Left lobe of liver (tissue), 2 donors: ENCODE results near the gene TOX3. TPM values are rescaled to one million over a fixed set of nuclear protein-coding genes. Genes with fewer than 3 reads are reported as not detected.

ENCODE experiments used
- ATAC-seq: fragments of 200-7000 bp; cut with Tn5 transposase; one replicate; pipeline ENCODE4 v1.9.1; 2020; ENCODE audit warnings: mild to moderate bottlenecking, moderate library complexity
- DNase-seq: peaks from one replicate; pipeline ENCODE4 v3.0.0-alpha.2; 2020; ENCODE audit warnings: low spot score
- total RNA-seq: library from RNA; stranded (reverse); gene quantifications from one replicate; pipeline ENCODE4 v1.2.1, GENCODE V29; 2021
- donor health status: DM: no; HTN: no; CAD: no; lungs with moderate emphysema.
- donor health status: DM: no; HTN: yes; CAD: no.

The TOX3 gene
- total RNA-seq, 1 donor from 2014 or later: 1.3 TPM

DNA sequence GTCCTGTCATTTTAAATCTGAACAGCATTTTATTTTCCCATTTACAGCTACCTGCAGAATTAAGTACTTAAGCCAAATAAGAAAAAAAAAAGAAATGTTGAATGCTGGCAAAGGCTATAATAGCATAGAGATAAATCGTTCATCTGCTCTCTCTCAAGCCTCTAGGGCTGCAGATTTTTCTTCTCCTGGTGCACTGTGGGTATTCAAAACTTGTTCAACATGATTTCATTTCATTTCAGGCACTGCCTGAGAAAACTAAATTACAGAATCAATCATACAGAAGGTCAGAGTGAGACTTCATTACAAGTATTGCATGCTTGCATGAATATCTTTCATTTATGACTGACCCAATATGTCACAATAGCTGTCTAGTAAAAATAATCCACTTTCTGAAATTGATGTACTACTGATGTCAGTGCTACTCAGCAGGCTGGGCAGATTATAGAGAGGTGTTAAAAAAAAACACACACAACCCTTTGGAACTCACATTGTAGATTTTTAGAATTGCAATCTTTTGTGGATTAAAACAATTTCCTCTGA, 86.2 kb downstream of the TOX3 start:
- ATAC-seq: no peak
- no peak for DNase-seq

DNA sequence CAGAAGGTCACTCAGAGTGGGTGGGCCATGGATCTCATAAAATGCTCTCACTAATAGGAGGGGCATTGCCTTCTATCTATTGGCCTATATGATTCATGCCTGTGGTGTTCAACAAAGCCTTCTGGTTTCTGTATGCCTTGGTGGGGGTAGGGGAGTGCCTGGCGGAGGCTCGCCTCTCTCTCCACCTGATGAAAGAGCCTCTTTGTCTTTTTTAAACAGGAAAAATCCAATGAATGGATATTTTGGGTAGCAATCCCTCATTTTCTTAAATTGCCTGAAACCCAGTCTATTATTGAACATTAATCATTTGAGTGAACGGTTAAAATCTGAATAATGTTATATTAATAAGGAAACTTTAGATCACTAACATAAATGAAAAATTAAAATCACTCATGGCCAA, 90.6 kb downstream of the TOX3 start:
- DNase-seq: no peak
- no peak for ATAC-seq

DNA sequence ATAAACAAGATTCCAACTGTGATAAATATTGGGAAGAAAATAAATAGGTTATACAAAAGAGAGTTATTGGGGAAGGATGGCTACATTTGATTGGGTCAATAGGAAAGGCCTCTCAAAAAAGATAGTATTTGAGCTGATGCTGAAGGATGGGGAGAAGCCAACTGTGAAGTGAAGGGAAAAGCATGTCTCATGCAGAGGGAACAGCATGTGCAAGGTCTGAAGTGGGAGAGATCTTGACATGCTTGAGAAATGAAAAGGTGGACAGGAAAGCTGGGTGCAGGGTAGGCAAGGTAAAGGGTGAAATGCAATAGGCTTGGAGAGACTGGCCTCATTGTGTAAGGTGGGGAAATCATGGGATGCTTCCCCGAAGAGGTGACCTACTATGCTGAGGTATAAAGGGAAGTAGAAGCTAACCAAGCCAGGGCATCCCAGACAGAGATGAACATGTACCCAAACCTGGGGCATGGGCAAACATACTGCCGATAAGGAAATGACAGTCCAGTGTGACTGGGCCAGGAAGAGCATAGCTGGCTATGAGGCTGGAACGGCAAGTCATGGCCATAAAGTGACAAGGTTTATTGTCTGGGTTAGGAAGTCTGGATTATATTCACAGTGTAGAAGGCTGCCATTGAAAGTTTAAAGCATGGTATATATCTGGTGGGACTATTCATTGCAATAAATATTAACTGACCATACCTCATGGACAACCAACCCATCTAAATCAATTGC, 91.2 kb downstream of the TOX3 start:
- no peak for DNase-seq
- no peak for ATAC-seq

DNA sequence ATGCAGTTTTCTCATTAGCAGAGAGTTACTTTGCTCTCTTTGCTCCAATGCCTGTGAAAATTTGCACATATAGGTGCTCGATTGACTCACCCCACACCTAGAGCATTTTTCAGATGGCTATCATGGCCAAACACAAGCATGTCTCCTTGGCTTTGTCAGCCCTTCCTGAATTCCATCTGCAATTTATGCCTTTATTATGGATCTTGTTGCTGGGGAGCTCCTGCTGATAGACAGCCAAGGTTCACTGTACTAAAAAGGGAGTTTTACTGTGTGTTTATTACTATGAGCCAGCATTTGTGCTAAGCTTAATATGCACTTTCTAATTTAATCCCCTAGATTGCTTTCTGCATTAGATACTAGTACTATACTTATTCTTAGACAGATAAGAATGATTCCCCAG, 93.3 kb downstream of the TOX3 start:
- ATAC-seq: no peak

DNA sequence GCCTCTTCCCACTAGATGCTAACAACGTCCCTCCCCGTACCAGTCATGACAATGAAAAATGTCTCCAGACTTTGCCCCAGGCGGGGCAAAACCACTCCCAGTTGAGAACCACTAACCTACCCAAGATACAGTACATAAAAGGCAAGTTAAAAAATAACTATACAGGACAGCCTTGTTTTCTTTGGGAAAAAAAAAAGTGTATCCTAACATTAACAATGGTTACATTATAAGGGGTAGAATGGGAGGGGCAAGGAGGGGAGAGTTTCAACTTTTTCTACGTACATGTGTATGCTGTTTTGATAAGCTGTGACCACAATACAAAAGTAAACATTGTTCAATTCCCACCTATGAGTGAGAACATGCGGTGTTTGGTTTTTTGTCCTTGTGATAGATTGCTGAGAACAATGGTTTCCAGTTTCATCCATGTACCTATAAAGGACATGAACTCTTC, 94.9 kb downstream of the TOX3 start:
- DNase-seq (no peak), ATAC-seq (no peak)

More for the DNA sequence above, 93.3 kb downstream of the TOX3 start:
- DNase-seq: no peak

DNA sequence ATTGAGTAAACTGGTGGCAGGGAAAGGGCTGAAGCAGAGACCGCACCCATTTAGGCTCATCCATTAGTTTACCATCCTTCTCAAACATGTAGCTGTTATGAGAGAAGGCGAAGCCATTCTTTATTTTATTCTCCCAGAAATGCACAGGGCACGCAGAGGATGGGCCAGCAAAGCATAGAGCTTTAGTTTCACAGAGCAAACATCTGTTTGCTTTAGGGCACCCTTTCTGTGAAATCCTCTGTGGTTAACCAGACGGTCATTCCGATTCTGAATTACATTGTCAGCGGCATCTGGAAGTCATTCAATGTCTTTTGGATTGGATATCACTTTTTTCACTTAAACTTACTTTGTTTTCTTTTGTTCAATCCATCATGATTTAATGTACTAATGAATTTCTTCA, 96.0 kb downstream of the TOX3 start:
- no peak for ATAC-seq

DNA sequence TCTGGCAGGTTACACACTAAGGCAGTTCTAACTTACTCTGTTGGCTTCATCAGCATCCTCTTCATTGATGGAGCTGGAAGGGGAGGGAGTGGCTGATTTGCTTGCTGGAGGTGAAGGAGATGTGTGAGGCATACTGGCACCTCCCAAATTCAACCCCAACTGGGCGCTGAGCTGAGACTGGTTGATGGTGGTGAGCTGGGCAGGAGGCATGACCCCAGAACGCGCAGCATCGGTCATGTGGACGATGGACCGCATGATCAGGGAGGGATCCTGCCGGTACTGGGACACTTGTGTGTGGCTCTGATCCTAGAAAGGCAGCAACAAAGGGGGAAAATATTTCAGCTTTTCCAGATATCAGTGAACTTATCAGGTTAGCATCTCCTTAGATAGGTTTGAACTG, 96.7 kb downstream of the TOX3 start:
- ATAC-seq: no peak
- DNase-seq: no peak

More for the DNA sequence above, 96.0 kb downstream of the TOX3 start:
- DNase-seq: no peak

DNA sequence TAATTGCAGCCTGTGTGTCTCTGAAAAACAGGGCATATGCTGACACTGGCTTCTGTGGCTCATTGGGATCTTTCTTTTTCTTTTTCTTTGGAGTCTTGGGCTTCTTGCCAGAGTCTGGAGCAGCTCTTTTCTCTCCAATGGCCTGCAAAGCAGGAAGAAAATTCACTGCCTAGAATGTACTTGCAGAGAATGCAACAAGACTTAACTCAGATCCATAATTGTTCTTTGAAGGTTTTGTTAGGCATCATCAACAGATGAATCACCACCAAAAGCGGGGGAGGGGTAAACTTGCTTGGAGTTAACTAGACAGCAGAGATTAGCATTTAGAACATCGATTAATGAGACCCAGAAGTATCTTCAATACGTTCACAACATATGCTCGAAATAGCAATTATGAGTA, 100.9 kb downstream of the TOX3 start:
- DNase-seq (no peak), ATAC-seq (no peak)

DNA sequence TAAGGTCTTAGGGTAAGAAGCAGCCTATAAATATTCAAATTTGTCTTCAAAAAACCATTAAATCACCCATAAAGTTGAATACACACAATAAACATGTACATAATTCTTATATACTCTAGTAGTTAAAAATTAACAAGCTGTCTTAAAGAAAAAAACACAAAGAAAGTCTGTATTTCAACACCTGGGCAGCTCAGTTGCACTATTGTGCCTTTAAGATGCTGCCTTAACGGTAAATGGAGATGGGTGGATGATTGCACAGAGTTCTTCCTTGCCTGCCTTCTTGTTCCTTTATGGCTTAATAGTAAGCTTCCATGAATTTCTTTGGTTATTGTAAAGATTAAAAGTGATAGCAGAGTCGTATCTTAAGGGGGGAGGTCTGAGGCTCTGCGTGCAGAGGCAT, 105.1 kb downstream of the TOX3 start:
- ATAC-seq (no peak), DNase-seq (no peak)

DNA sequence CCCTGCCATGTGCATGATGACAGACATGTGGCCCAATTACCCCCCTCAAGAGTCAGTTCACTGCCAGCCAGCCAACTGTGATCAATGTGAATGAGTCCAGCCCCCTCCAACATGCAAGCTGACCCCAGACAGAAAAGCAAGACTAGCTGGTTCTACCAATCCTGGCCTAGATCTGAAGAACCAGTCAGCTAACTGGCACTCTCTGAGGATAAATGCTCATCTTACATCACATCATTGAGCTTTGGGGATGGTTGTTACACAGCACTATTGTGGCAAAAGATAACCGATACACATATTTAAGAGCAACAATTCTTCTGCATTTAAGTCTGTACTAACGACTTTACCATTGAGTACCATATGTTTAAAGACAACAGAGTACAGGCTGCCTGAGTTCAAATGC, 106.7 kb downstream of the TOX3 start:
- no peak for DNase-seq
- ATAC-seq: no peak

DNA sequence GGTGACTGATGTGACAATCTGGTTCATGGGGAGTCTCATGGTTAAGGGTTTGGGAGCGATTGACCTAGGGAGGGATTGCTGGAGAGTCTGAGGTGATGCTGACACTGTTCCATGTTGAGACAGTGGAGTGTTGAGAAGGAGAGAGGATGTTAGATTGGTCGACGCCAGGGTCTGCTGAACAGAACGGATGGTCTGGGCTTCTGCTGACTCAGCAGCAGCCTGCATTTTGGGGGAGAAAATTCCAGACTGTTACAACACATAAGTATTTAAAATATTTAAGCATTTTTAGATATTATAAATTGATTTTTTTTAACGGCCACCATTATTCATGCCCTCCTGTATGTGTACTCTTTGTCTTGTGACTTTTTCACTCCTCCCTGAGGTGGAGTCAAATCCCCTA, 107.2 kb downstream of the TOX3 start:
- no peak for DNase-seq
- no peak for ATAC-seq

DNA sequence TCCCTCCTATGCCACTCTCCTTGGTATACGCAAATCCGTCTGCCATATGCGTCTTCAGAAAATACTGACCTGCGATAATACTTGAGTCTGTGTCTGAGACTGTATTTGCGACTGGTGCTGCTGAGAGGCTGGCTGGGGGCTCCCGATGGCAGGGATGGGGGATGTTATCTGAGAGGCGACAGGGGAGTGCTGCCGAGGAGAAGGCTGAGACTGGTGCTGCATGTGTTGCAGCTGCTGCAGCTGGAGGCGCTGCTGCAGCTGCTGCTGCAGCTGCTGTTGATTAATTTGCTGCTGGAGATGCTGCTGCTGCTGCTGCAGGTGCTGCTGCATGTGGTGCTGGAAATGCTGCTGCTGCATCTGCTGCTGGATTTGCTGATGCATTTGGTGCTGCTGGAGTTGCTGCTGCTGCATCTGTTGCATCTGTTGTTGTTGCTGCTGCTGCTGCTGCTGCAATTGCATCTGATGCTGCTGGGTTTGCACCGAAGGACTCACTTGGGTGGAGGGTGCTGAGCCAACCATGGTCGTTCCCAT, 107.7 kb downstream of the TOX3 start:
- DNase-seq (no peak), ATAC-seq (no peak)

DNA sequence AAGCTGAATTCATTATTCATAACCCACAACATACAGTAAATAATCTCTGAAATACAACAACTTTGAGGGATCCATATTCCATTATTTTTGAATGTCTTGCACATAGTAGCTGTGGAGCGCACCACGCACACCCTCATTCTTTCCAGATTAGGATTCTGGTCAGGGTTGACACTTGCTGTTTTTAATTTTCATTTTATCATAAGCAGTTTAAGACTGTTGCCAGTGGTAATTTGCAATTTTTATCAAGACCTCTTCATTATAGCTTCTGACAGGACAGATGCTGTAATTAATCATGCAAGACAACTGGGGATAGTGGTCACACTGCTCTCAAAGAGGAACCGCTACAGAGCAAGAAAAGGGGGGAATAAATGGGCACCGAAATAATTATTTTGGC, 109.7 kb downstream of the TOX3 start:
- ATAC-seq (no peak), DNase-seq (no peak)

DNA sequence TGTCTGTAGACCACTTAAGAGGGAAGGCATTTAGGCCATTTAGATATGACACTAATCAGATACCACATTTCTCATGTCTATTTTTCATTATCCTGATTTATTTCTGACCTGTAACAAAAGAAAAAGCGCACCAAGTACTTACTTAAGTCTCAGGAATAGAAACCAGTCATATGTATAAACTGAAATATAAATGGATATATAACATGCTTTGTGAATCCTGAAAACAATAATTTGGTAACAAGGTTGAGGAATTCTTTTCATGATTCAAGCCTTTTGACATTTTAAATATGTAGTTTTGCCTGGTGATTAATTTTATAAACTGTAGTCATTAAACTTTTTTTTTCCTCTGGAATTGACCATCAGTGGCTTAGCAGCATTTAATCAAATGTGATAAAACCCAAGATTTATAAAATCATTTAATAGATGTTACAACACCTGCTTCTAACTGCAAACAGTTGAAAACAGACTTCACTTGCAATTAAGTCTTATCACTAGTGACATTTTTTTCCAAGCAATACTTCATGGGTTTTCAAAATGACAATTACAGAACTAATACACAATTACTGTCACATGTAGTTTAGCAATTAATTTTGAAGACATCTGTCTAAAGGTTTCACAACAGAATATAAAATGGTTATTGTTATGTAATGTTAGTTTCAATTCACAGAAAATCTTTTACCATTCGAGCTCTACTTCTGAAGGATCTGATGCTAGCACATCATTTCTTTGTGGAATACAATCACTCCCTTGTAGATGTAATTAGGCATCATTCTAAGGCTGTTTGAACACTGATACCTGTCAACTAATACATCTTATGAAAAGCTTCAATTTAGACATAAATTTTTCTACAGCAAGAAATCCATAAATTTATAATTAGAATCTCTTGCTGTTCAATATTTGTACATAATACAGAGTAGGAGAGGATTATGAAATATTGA, 110.3 kb downstream of the TOX3 start:
- no peak for DNase-seq

DNA sequence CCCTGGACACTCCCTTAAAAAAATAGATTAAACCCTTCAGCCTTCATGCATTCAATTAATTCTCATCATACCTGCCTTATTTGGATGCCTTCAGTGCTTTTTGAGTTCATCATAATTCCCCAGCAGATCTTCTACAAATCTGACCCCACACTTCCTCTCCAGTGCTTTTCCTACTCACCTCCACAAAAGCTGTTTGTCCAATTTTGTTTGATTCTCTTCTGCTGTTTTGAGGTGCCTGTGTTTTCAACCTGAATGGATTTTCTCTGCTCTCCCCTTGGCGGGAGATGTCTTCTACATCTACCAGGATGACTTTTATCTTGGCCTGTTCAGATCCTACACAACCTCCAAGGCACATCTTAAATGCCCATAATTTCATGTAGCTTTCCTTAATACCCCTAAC, 112.7 kb downstream of the TOX3 start:
- ATAC-seq (no peak), DNase-seq (no peak)

More for the DNA sequence above, 110.3 kb downstream of the TOX3 start:
- ATAC-seq: no peak

DNA sequence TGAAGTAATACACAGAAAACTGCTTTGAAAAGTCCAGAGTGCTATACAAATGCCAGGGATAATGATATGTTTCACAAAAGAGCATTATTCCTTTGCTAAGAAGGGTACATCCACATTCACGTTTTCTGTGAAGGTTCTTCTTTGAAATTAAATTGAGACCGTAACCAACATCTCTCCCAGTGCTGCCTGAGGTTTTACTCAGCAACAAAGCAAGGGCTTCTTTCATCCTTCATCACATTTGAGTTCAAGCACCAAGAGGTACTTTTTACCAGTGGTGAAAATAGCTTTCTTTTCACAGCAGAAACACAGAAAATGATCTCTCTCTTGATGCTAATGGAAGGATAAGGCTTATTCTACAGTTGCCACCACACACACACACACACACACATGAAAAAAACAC, 113.3 kb downstream of the TOX3 start:
- no peak for DNase-seq
- ATAC-seq: no peak

DNA sequence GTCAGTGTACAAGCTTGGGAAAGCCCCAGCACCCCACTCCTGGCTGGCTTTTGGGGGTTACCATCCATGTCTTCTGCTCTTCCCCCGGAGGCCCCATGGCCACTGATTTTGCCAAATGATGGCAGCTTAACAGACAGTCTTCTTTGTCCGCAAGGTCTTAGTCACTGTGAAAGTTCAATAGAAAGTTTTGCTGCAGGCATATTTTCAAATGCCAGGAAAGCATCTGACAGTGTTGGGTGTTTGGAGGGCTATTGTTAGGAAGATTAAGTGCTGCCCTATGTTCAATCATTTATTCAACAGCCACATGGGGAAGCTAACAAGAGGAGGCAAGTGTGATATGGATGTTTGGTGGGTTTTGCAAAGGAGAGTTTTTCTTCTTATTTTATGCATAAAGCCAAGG, 122.4 kb downstream of the TOX3 start:
- no peak for DNase-seq
- ATAC-seq: no peak

DNA sequence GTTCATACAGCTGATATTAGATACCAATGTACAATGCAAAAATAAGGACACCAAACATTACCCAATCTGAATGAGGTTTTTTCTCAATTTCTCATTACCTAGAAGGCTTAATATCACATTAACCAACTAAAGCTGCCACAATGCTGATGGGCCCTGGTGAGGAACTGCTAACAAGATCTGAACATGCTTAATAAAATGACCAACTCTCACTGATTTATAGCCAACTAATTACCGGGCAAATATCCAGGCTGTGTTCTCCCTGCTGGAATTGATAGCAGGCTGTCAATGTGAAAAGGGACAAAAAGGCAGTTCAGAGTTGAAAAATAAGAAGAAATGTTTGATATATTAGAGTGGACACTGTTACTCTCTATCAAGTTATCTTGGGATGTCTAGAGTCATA, 124.6 kb downstream of the TOX3 start:
- ATAC-seq: no peak
- DNase-seq: no peak

DNA sequence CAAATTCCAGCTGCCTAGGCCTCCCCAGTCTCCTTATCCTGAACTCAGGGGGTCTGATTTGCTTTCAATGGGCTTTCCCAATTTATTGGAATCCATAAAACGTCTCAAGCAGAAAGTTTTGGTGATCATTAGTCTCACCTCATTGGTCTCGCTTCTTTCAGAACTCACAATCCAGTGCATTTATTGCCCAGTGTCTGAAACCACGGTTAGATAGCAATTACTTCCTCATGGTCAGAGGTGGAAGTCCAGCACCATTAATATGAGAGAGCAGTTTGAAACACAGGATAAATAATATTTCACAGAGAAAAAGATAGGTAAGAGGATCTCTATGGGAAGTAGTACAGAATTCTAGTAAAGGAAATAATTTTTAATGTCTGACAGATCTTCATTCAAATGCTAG, 128.7 kb downstream of the TOX3 start:
- ATAC-seq (no peak), DNase-seq (no peak)

DNA sequence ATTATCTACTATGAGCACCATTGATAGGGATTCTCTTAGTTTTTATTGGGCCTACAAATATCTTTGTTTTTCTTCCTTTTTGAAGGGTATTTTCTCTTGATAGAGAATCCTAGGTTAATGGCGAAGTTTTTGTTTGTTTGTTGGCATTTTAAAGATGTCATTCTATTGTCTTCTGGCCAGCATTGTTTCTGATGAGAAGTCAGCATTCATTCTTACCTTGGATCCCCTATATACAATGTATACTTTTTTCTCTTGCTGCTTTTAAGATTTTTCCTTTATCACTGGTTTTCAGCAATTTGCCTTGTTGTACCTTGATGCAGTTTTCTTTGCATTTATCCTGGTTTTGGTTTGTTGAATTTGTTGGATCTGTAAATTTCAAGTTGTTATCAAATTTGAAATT, 130.1 kb downstream of the TOX3 start:
- DNase-seq (no peak), ATAC-seq (no peak)

DNA sequence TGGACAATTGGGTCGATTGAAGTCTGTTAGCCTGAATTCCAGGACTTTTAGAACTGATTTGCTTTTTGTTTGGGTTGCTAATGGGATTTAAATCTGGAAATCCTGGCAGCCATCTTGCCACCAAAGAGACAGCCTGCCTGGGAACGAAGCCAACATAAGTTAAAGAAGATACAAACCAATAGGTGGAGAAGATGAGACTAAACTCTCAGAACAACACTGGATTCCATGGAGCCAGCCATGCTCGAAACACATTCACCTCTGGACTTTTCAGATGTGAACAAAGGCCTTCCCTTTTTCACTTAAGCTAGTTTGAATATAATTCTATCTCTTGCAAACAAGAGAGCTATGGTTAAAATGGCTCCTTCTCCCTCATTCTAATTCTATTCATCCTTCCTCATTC, 135.9 kb downstream of the TOX3 start:
- no peak for DNase-seq

More for the DNA sequence above, 135.9 kb downstream of the TOX3 start:
- no peak for ATAC-seq
